Measurements from ENCODE around the gene AOC2. TPM values are rescaled to one million over a fixed set of nuclear protein-coding genes. Genes with fewer than 3 reads are reported as not detected.

The AOC2 gene
- total RNA-seq, 8 experiments from 2014 or later: 1.3 to 2.6 (median 2.1) TPM

DNA sequence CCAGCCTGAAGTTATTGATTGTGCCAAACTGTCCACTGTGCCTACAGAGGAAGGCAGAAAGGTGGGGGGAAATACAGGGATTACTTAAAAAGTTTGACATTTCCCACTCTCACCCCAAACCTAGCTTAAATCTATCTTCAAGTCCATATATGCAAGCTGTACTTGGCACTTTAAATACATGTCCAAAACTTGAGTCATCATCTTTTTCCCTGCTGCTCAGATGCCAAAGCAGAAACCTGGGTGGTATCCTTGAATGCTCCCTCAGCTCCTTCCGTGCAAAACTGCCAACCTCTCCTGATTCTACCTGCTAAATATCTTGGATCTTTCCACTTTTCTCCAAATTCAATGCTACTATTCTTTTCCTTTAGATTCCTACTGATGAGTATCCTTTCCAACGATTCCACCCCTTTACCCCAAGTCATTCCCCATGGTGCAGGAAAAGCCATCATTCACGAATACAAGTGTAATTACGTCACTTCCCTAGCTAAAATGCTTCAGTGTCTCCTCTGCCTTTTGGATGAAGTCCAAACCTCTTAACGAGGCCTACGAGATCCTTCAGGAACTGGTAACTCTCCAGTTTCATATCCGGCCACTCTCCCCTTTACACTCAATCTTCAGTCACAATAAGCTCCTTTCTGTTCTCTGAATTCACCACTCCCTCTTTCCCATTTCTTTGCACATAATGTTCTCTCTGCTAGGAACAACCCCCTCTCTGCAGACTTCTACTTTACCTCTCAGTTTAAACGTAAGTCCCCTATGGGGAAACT is 29.6 kb upstream of the AOC2 start:
- in situ Hi-C loops (cut with MboI; ENCODE audit: low pct_unique_long_range_greater_than_20kb in 2 of 9, low sequenced_read_pairs in 9 of 9, unreplicated experiment in 9 of 9): no loop called here
- Histone ChIP-seq H3K4me1 (replicated peaks in 1 of 2) (no peaks in the 10 kb centered on the region), H3K4me3 (no peak overlapping the region), H3K27ac (no peak overlapping the region)
- 10 to 100% (median 88%) methylated on average over 1 to 8 of the region's 8 CpGs for WGBS, 10 experiments
- ATAC-seq (replicated peaks in 6 of 8): peak in 1 of 8 experiments; percentile 43

- ATAC-seq (replicated peaks in 6 of 8): no peak
- no peak overlapping the region for H3K4me3 ChIP-seq
- in situ Hi-C loops (cut with MboI; ENCODE audit: low pct_unique_long_range_greater_than_20kb in 2 of 9, low sequenced_read_pairs in 9 of 9, unreplicated experiment in 9 of 9): no loop called here
- 40 to 80% (median 43%) methylated on average over 1 of the region's 1 CpG; no CpG with 5 or more reads in 7 of the 10 experiments for WGBS, 10 experiments
- H3K4me1 ChIP-seq (replicated peaks in 1 of 2): peaks cover 1 to 4% of the 10 kb centered on the region in 2 donors
- no peak overlapping the region for H3K27ac ChIP-seq
Measured at GRCh38 chr17:42817866-42818265, 26.5 kb upstream of the AOC2 start.

GRCh38 chr17:42818379-42818778 is 26.0 kb upstream of the AOC2 start:
- WGBS, 10 experiments: 50 to 100% (median 83%) methylated on average over 1 to 4 of the region's 5 CpGs; no CpG with 5 or more reads in 4 of the 10 experiments
- Histone ChIP-seq H3K4me1 (replicated peaks in 1 of 2) (peaks cover 6 to 9% of the 10 kb centered on the region in 2 donors), H3K4me3 (no peak overlapping the region), H3K27ac (no peak overlapping the region)
- in situ Hi-C loops (cut with MboI; ENCODE audit: low pct_unique_long_range_greater_than_20kb in 2 of 9, low sequenced_read_pairs in 9 of 9, unreplicated experiment in 9 of 9): no loop called here
- ATAC-seq (replicated peaks in 6 of 8): no peak

- in situ Hi-C loops (cut with MboI; ENCODE audit: low pct_unique_long_range_greater_than_20kb in 2 of 9, low sequenced_read_pairs in 9 of 9, unreplicated experiment in 9 of 9): no loop called here
- 0 to 29% (median 0%) methylated on average over 1 of the region's 2 CpGs; no CpG with 5 or more reads in 3 of the 10 experiments for WGBS, 10 experiments
- ATAC-seq (replicated peaks in 6 of 8): peak in 3 of 8 experiments; percentile 3 to 17 (median 9)
- peaks cover 8 to 10% of the 10 kb centered on the region in 2 donors for H3K4me1 ChIP-seq (replicated peaks in 1 of 2)
- no peak overlapping the region for H3K27ac ChIP-seq
- H3K4me3 ChIP-seq: no peak overlapping the region
Measured at GRCh38 chr17:42819939-42820535, 24.3 kb upstream of the AOC2 start.

DNA sequence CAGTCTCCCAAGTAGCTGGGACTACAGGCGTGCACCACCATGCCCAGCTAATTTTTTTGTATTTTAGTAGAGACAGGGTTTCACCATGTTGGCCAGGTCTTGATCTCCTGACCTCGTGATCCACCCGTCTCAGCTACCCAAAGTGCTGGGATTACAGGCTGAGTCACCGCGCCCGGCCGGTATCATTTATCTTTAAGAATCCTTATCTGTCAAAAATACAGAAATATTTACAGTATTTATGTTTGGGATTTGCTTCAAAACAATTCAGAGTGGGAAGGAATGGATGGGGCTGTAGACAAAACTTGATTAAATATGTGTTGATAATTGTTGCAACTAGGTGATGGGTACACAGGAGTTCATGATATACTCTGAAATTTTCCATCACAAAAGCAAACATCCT is 23.2 kb upstream of the AOC2 start:
- Histone ChIP-seq H3K27ac (no peak overlapping the region), H3K4me1 (replicated peaks in 1 of 2) (peaks cover 8 to 10% of the 10 kb centered on the region in 2 donors), H3K4me3 (no peak overlapping the region)
- in situ Hi-C loops (cut with MboI; ENCODE audit: low pct_unique_long_range_greater_than_20kb in 2 of 9, low sequenced_read_pairs in 9 of 9, unreplicated experiment in 9 of 9): no loop called here
- 89 to 100% (median 100%) methylated on average over 1 to 3 of the region's 7 CpGs; no CpG with 5 or more reads in 6 of the 10 experiments for WGBS, 10 experiments
- no peak for ATAC-seq (replicated peaks in 6 of 8)

GRCh38 chr17:42827472-42827871 is 16.9 kb upstream of the AOC2 start:
- 20 to 88% (median 82%) methylated on average over 1 of the region's 1 CpG; no CpG with 5 or more reads in 1 of the 10 experiments for whole genome bisulfite sequencing, 10 experiments
- no peak overlapping the region for H3K4me3 ChIP-seq
- H3K27ac ChIP-seq: no peak overlapping the region
- in situ Hi-C loops (cut with MboI; ENCODE audit: low pct_unique_long_range_greater_than_20kb in 2 of 9, low sequenced_read_pairs in 9 of 9, unreplicated experiment in 9 of 9): loop anchor here in 3 of 9 experiments (25.0 kb wide), 1 partner anchor 110 kb away; no protein-coding TSS in a partner anchor
- no peak for ATAC-seq (replicated peaks in 6 of 8)
- H3K4me1 ChIP-seq (replicated peaks in 1 of 2): peaks cover 12 to 14% of the 10 kb centered on the region in 2 donors

GRCh38 chr17:42830971-42831370 is 13.4 kb upstream of the AOC2 start:
- in situ Hi-C loops (cut with MboI; ENCODE audit: low pct_unique_long_range_greater_than_20kb in 2 of 9, low sequenced_read_pairs in 9 of 9, unreplicated experiment in 9 of 9): loop anchor here in 3 of 9 experiments (25.0 kb wide), 1 partner anchor 106 kb away; no protein-coding TSS in a partner anchor
- no peak for ATAC-seq (replicated peaks in 6 of 8)
- Histone ChIP-seq H3K4me1 (replicated peaks in 1 of 2) (peaks cover 8 to 13% of the 10 kb centered on the region in 2 donors), H3K4me3 (no peak overlapping the region), H3K27ac (no peak overlapping the region)

- peak overlapping the region; percentile 52 to 94 (median 78) for H3K4me3 ChIP-seq
- peak overlapping the region; percentile 84 to 87 for H3K27ac ChIP-seq
- in situ Hi-C loops (cut with MboI; ENCODE audit: low pct_unique_long_range_greater_than_20kb in 2 of 9, low sequenced_read_pairs in 9 of 9, unreplicated experiment in 9 of 9): loop anchor here in 3 of 9 experiments (25.0 kb wide), 1 partner anchor 105 kb away; no protein-coding TSS in a partner anchor
- WGBS, 10 experiments: 24 to 100% (median 57%) methylated on average over 2 to 8 of the region's 9 CpGs
- peak; percentile 7 to 52 (median 22) for ATAC-seq (replicated peaks in 6 of 8)
- H3K4me1 ChIP-seq (replicated peaks in 1 of 2): peaks cover 8 to 13% of the 10 kb centered on the region in 2 donors
Measured at GRCh38 chr17:42832213-42832933, 12.0 kb upstream of the AOC2 start.

DNA sequence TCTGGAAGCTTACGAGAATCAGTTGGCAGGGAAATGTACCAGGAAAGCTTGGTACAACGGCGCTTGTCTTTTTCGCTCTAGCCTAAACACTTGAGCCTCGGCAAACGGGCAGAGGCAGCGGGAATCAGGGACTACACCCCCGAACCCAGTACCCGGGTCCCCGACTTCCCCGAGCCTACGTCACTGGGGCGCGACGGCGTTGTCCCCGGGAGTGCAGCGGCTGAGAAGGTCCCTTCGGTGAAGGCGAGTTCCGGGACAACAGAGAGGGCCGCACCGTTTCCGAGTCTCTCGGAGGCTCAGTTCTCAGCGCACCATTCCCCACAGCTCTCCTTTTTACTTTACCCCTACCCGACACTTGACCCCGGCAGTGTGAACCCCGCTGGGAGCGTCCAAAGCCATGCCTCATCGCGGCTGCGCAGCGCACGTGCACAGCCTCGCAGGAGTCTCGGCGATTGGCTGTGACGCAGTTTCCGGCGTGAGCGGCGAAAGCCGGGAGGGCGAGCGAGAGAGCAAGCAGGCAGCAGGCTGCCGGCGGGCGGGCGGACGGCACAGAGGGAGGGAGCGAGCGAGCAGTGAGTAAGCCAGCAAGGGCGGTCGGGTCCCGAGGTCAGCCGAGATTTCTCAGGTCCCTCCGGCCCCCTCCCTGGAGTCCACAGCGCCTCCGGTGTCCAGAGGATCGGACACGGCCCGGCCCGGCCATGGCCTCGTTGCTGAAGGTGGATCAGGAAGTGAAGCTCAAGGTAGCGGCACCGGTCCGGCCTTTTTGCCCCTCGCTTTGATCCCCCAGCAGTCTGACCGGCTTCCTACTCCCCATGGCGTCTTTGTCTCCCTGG is 11.2 kb upstream of the AOC2 start, which contains the start of gene PSME3:
Gene PSME3, plus strand, starts transcription at position 464 of the 833 bp plus-strand sequence. Its CDS starts 235 bp downstream, at position 699.
- ATAC-seq (replicated peaks in 6 of 8): peak; percentile 89 to 97 (median 95)
- peak within 1 kb of the TSS; percentile 84 to 87 for H3K27ac ChIP-seq
- peaks cover 8 to 13% of the 10 kb centered on the region in 2 donors for H3K4me1 ChIP-seq (replicated peaks in 1 of 2)
- H3K4me3 ChIP-seq: peak within 1 kb of the TSS; percentile 52 to 94 (median 78)
- 0% methylated on average over 2 to 27 of the region's 71 CpGs; no CpG with 5 or more reads in 1 of the 10 experiments for WGBS, 10 experiments
- in situ Hi-C loops (cut with MboI; ENCODE audit: low pct_unique_long_range_greater_than_20kb in 2 of 9, low sequenced_read_pairs in 9 of 9, unreplicated experiment in 9 of 9): loop anchor here in 3 of 9 experiments (25.0 kb wide), 1 partner anchor 104 kb away; no protein-coding TSS in a partner anchor

DNA sequence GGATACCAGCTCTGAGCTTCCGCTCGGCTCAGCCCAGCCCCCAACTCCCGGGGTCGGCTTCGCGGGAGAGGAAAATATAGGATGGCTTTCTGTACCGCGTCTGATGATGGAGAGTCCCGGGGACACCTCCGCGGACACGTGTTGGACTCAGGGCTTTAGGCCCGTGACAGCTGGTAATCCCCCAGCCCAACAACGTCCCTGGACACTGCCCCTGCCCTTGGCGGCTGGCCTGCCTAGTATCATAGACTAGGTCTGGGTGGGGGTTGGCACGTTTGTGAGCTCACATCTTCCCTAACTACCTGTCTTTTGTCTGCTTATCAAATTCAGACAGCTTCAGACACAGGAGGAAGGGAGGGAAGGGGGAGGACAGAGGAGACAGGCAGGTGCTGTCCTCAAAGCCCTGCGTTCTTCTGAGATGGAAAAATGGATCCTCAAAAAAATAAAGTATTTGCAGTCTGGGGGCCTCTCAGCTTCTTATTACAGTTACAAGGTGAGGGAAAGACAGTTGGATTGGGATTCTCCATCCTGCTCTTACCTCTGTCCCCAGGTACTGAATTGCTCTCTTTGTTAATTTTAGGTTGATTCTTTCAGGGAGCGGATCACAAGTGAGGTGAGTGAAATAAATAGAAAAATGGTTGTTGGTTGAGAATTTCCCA is 10.5 kb upstream of the AOC2 start:
- in situ Hi-C loops (cut with MboI; ENCODE audit: low pct_unique_long_range_greater_than_20kb in 2 of 9, low sequenced_read_pairs in 9 of 9, unreplicated experiment in 9 of 9): loop anchor here in 3 of 9 experiments (25.0 kb wide), 1 partner anchor 103 kb away; no protein-coding TSS in a partner anchor
- Histone ChIP-seq H3K4me1 (replicated peaks in 1 of 2) (peaks cover 8 to 13% of the 10 kb centered on the region in 2 donors), H3K4me3 (peak overlapping the region; percentile 52 to 94 (median 78)), H3K27ac (peak overlapping the region; percentile 84 to 87)
- peak in 3 of 8 experiments; percentile 6 to 35 (median 9) for ATAC-seq (replicated peaks in 6 of 8)
- 3 to 100% (median 26%) methylated on average over 1 to 11 of the region's 18 CpGs; no CpG with 5 or more reads in 1 of the 10 experiments for WGBS, 10 experiments

- no peak for ATAC-seq (replicated peaks in 6 of 8)
- H3K4me1 ChIP-seq (replicated peaks in 1 of 2): peaks cover 8 to 13% of the 10 kb centered on the region in 2 donors
- WGBS, 10 experiments: 80 to 100% (median 100%) methylated on average over 1 to 6 of the region's 6 CpGs; no CpG with 5 or more reads in 2 of the 10 experiments
- no peak overlapping the region for H3K4me3 ChIP-seq
- in situ Hi-C loops (cut with MboI; ENCODE audit: low pct_unique_long_range_greater_than_20kb in 2 of 9, low sequenced_read_pairs in 9 of 9, unreplicated experiment in 9 of 9): loop anchor here in 3 of 9 experiments (25.0 kb wide), 1 partner anchor 102 kb away; no protein-coding TSS in a partner anchor
- no peak overlapping the region for H3K27ac ChIP-seq
Measured at GRCh38 chr17:42835732-42836131, 8.6 kb upstream of the AOC2 start.
